Colonic mucosa (tissue), 4 donors: Measurements from ENCODE around the gene TAB3. TPM values are rescaled to one million over a fixed set of nuclear protein-coding genes. Genes with fewer than 3 reads are reported as not detected.
A peak's percentile ranks its signal among the peaks of the same experiment; 100 is the strongest.

Source experiments
- DNase-seq: peaks from one replicate; pipeline ENCODE4 v3.0.0-alpha.2; 2020
- H3K27ac ChIP-seq: fragments of 200-600 bp; one replicate; pipeline ENCODE4 v1.8.0; 2021
- H3K27me3 ChIP-seq: fragments of 200-600 bp; one replicate; pipeline ENCODE4 v1.8.0; 2021
- H3K36me3 ChIP-seq: fragments of 200-600 bp; one replicate; pipeline ENCODE4 v1.8.0; 2021
- H3K4me1 ChIP-seq: fragments of 200-600 bp; one replicate; pipeline ENCODE4 v1.8.0; 2021; ENCODE audit warnings: mild to moderate bottlenecking
- H3K4me3 ChIP-seq: fragments of 200-600 bp; one replicate; pipeline ENCODE4 v1.8.0; 2021
- H3K9ac ChIP-seq, 2 donors: one replicate each; pipeline ENCODE4 v1.7.0; 2013; ENCODE audit warnings: control low read depth in 2 of 2, low read depth in 2 of 2, low read length in 2 of 2
- H3K9me3 ChIP-seq: fragments of 200-600 bp; one replicate; pipeline ENCODE4 v1.8.0; 2021
- intact Hi-C: fragments of 100-400 bp; cut with DNase I; formaldehyde crosslinking; loops from one replicate; pipeline ENCODE4 v1.14.1; 2022
- total RNA-seq, 2 donors: library from RNA; stranded (reverse); fragmentation: NEBNext Ultra II Directional in 1 of 2; extraction: Animal tissue kit (Norgen Biotek cat#: 25700) in 1 of 2; gene quantifications; one replicate each; pipeline ENCODE4 v1.2.1, GENCODE V29; 2021
- TF ChIP-seq, protein P1 (sequence below): fragments of 200-600 bp; IDR thresholded peaks from one replicate; pipeline ENCODE4 v1.8.0; 2022; ENCODE audit warnings: antibody characterized with exemption, mild to moderate bottlenecking
- donor health status: healthy.
- donor health status: DM: no; HTN: no; CAD: no.
- donor health status: DM: no; HTN: no; CAD: no.

Gene TAB3, protein sequence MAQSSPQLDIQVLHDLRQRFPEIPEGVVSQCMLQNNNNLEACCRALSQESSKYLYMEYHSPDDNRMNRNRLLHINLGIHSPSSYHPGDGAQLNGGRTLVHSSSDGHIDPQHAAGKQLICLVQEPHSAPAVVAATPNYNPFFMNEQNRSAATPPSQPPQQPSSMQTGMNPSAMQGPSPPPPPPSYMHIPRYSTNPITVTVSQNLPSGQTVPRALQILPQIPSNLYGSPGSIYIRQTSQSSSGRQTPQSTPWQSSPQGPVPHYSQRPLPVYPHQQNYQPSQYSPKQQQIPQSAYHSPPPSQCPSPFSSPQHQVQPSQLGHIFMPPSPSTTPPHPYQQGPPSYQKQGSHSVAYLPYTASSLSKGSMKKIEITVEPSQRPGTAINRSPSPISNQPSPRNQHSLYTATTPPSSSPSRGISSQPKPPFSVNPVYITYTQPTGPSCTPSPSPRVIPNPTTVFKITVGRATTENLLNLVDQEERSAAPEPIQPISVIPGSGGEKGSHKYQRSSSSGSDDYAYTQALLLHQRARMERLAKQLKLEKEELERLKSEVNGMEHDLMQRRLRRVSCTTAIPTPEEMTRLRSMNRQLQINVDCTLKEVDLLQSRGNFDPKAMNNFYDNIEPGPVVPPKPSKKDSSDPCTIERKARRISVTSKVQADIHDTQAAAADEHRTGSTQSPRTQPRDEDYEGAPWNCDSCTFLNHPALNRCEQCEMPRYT
- total RNA-seq: 10 to 100 TPM; 12.3 to 22.2 TPM

- intact Hi-C loops: no loop called here
- peak within 1 kb of the TSS; percentile 63 for H3K4me3 ChIP-seq
- H3K27ac ChIP-seq: peak within 1 kb of the TSS; percentile 79
- H3K27me3 ChIP-seq: no peaks in the 10 kb centered on the region
- H3K9ac ChIP-seq: peak within 1 kb of the TSS; percentile 66 to 80
- peak; percentile 94 for DNase-seq
- TF ChIP-seq, protein P1, sequence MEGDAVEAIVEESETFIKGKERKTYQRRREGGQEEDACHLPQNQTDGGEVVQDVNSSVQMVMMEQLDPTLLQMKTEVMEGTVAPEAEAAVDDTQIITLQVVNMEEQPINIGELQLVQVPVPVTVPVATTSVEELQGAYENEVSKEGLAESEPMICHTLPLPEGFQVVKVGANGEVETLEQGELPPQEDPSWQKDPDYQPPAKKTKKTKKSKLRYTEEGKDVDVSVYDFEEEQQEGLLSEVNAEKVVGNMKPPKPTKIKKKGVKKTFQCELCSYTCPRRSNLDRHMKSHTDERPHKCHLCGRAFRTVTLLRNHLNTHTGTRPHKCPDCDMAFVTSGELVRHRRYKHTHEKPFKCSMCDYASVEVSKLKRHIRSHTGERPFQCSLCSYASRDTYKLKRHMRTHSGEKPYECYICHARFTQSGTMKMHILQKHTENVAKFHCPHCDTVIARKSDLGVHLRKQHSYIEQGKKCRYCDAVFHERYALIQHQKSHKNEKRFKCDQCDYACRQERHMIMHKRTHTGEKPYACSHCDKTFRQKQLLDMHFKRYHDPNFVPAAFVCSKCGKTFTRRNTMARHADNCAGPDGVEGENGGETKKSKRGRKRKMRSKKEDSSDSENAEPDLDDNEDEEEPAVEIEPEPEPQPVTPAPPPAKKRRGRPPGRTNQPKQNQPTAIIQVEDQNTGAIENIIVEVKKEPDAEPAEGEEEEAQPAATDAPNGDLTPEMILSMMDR: no peak
- no peaks in the 10 kb centered on the region for H3K9me3 ChIP-seq
- no peaks in the 10 kb centered on the region for H3K4me1 ChIP-seq
- H3K36me3 ChIP-seq: no peaks in the 10 kb centered on the region
Observed at GRCh38 chrX:30889147-30890140, at the start of gene TAB3. Gene TAB3 (minus strand): TSS chrX:30889254. CDS start chrX:30859588, 29,666 bp downstream.

DNA sequence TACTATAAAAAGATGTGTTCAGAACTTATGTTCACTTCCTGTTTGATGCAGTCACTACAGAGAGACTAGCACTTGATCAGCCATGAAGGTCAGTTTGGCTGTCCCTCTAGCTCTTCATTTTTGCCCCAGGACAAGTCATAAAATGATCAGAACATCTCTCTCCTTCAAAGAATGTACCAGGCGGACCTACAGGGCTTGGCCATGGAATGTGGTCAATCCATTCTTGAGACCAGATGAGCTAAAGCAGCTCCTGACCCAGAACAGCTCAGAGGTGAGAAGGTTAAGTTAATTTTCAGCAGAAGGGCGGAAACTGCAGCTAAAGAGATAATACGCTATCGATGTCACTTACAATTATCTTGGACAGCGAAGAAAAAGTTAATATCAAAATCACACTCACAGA, 49.2 kb upstream of the TAB3 start:
- Histone ChIP-seq H3K9me3 (no peaks in the 10 kb centered on the region), H3K9ac (no peak overlapping the region), H3K27me3 (peaks cover 4% of the 10 kb centered on the region), H3K4me3 (no peak overlapping the region), H3K27ac (no peak overlapping the region), H3K36me3 (no peaks in the 10 kb centered on the region), H3K4me1 (no peaks in the 10 kb centered on the region)
- intact Hi-C loops: no loop called here
- no peak for DNase-seq
- TF ChIP-seq, protein P1: no peak

DNA sequence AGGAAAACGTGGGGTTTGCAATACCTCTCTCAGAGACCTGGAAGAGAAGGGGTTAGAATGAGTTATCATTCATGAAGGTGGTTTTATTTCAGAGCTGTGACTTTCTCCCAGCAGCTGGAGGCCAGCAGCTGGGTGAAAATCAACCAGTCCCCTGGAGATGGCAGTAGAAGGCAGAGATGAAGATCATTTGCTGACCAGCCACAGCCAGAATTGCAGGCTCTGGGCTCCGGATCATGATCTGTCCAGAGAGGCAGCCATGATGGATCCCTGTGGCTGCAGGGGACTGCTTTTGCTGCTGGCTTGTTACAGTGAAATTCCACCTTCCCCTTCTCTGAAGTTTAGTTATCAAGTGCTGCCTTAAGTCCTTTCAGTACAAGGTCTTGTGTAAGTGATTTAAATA, 46.9 kb upstream of the TAB3 start:
- H3K36me3 ChIP-seq: no peaks in the 10 kb centered on the region
- H3K4me1 ChIP-seq: no peaks in the 10 kb centered on the region
- DNase-seq: peak; percentile 31
- no peak overlapping the region for H3K9ac ChIP-seq
- no peak overlapping the region for H3K4me3 ChIP-seq
- no peak overlapping the region for H3K27ac ChIP-seq
- H3K27me3 ChIP-seq: peaks cover 4% of the 10 kb centered on the region
- intact Hi-C loops: no loop called here
- no peaks in the 10 kb centered on the region for H3K9me3 ChIP-seq
- TF ChIP-seq, protein P1: no peak

- Histone ChIP-seq H3K9ac (no peak overlapping the region), H3K36me3 (no peaks in the 10 kb centered on the region), H3K9me3 (no peaks in the 10 kb centered on the region), H3K4me3 (no peak overlapping the region), H3K27ac (no peak overlapping the region), H3K4me1 (no peaks in the 10 kb centered on the region), H3K27me3 (peaks cover 4% of the 10 kb centered on the region)
- DNase-seq: no peak
- TF ChIP-seq, protein P1: no peak
- intact Hi-C loops: no loop called here
Observed at GRCh38 chrX:30931920-30932319, 42.9 kb upstream of the TAB3 start.

DNA sequence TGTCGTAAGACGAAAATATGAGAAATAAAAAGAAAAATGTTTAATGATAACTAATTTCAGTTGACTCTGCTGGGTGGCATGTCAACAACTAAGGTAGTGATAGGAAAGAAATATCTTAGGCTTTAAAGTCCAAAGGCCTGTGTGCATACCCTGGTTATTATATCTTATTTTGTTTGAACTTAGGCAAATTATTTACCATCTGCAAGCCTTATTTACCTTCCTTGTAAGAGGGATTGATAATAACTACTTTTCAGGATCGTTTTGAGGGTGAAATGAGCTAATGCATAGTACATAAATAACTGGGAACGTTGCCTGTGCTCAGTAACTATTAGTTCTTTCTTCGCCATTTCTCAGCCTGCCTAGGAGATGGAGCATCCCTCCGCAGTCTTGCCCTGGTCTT, 41.6 kb upstream of the TAB3 start:
- TF ChIP-seq, protein P1: no peak
- no peaks in the 10 kb centered on the region for H3K36me3 ChIP-seq
- DNase-seq: no peak
- H3K4me3 ChIP-seq: no peak overlapping the region
- no peak overlapping the region for H3K27ac ChIP-seq
- peaks cover 4% of the 10 kb centered on the region for H3K27me3 ChIP-seq
- H3K4me1 ChIP-seq: no peaks in the 10 kb centered on the region
- intact Hi-C loops: no loop called here
- H3K9ac ChIP-seq: no peak overlapping the region
- no peaks in the 10 kb centered on the region for H3K9me3 ChIP-seq
